ENCODE results near the gene TRABD. TPM values are rescaled to one million over a fixed set of nuclear protein-coding genes. Genes with fewer than 3 reads are reported as not detected.

Gene TRABD
- total RNA-seq, 1 experiment from 2014 or later = 33.5 TPM

- BruUV-seq (replicated peaks) = no TSS peak
- DNase-seq = no peak
- H3K4me3 ChIP-seq (ENCODE audit: low read depth, low read length) = no peak overlapping the region
- Mint-ChIP-seq H3K27ac (ENCODE audit: unreplicated experiment) (no peak overlapping the region), H3K36me3 (ENCODE audit: insufficient read depth, unreplicated experiment) (no peaks in the 10 kb centered on the region), H3K4me1 (ENCODE audit: low read depth, unreplicated experiment) (no peaks in the 10 kb centered on the region), H3K9me3 (ENCODE audit: unreplicated experiment) (no peaks in the 10 kb centered on the region), H3K27me3 (ENCODE audit: insufficient read depth, unreplicated experiment) (peaks cover 5% of the 10 kb centered on the region), H3K4me3 (ENCODE audit: unreplicated experiment) (no peak overlapping the region)
- no peaks in the 10 kb centered on the region; the same call in 1 of the 2 replicates for H3K27me3 ChIP-seq (replicated peaks; ENCODE audit: control insufficient read depth, insufficient read depth, low read length)
- TF ChIP-seq CTCF (IDR thresholded peaks at IDR 0.05; ENCODE audit: insufficient read depth in 1 of 2, low read depth in 1 of 2, low read length in 1 of 2, severe bottlenecking in 1 of 2, unreplicated experiment in 1 of 2) = no peak
- POLR2A ChIA-PET = no interaction called here
- no peaks in the 10 kb centered on the region for H3K9me3 ChIP-seq
- CTCF ChIA-PET = no interaction called here
- no peaks in the 10 kb centered on the region for H3K36me3 ChIP-seq (ENCODE audit: control insufficient read depth, insufficient read depth, low read length)
- intact Hi-C loops (cut with micrococcal nuclease; ENCODE audit: unreplicated experiment) = no loop called here
- no peaks in the 10 kb centered on the region for H3K4me1 ChIP-seq
These were observed 24.0 kb upstream of the TRABD start for GRCh38 chr22:50161508-50162390.

GRCh38 chr22:50162391-50162956, 23.2 kb upstream of the TRABD start:
- BruUV-seq (replicated peaks) = no TSS peak
- CTCF ChIA-PET = no interaction called here

More at GRCh38 chr22:50162391-50162956, 23.2 kb upstream of the TRABD start:
- Mint-ChIP-seq H3K27me3 (ENCODE audit: insufficient read depth, unreplicated experiment) (peaks cover 2% of the 10 kb centered on the region), H3K4me1 (ENCODE audit: low read depth, unreplicated experiment) (no peaks in the 10 kb centered on the region), H3K36me3 (ENCODE audit: insufficient read depth, unreplicated experiment) (no peaks in the 10 kb centered on the region), H3K27ac (ENCODE audit: unreplicated experiment) (no peak overlapping the region), H3K9me3 (ENCODE audit: unreplicated experiment) (no peaks in the 10 kb centered on the region), H3K4me3 (ENCODE audit: unreplicated experiment) (no peak overlapping the region)
- intact Hi-C loops (cut with micrococcal nuclease; ENCODE audit: unreplicated experiment) = no loop called here
- no peak for DNase-seq
- POLR2A ChIA-PET = no interaction called here
- Histone ChIP-seq H3K27me3 (replicated peaks; ENCODE audit: control insufficient read depth, insufficient read depth, low read length) (no peaks in the 10 kb centered on the region; the same call in 1 of the 2 replicates), H3K9me3 (no peaks in the 10 kb centered on the region), H3K36me3 (ENCODE audit: control insufficient read depth, insufficient read depth, low read length) (no peaks in the 10 kb centered on the region), H3K4me1 (no peaks in the 10 kb centered on the region), H3K4me3 (ENCODE audit: low read depth, low read length) (no peak overlapping the region)
- no peak for TF ChIP-seq CTCF (IDR thresholded peaks at IDR 0.05; ENCODE audit: insufficient read depth in 1 of 2, low read depth in 1 of 2, low read length in 1 of 2, severe bottlenecking in 1 of 2, unreplicated experiment in 1 of 2)
